HCT116 (cell line): ENCODE results near the gene FCRL3.

Experiments used
- EZH2 ChIP-seq: fragments of 200-600 bp; sonication (generic); IDR thresholded peaks from 2 replicates; pipeline ENCODE4 v1.6.1; 2017; ENCODE audit warnings: antibody characterized with exemption, mixed run types
- POLR2AphosphoS5 ChIP-seq: IDR thresholded peaks from 2 replicates; pipeline ENCODE4 v1.6.1; 2011; ENCODE audit warnings: mild to moderate bottlenecking, low read depth, low read length, moderate library complexity
- RAD21 ChIP-seq: IDR thresholded peaks from 2 replicates; pipeline ENCODE4 v1.6.1; 2012; ENCODE audit warnings: low read depth, mild to moderate bottlenecking
- SRF ChIP-seq: IDR thresholded peaks from 2 replicates; pipeline ENCODE4 v1.6.1; 2012; ENCODE audit warnings: low read depth
- TF ChIP-seq, protein P1 (sequence below), 3 experiments: fragments of 200-600 bp in 1 of 3; sonication (generic) in 1 of 3; IDR thresholded peaks in 2 of 3; conservative IDR thresholded peaks in 1 of 3; 2 replicates each; pipeline ENCODE4 v1.5.1; 2012 to 2017; ENCODE audit warnings: low read depth in 2 of 3, low read length in 2 of 3, antibody characterized with exemption in 1 of 3, borderline replicate concordance in 1 of 3, control low read depth in 1 of 3, mild to moderate bottlenecking in 1 of 3, mixed read lengths in 1 of 3, mixed run types in 1 of 3, moderate library complexity in 1 of 3; ENCODE audit not compliant: insufficient read depth in 1 of 3
- TF ChIP-seq, protein P2 (sequence below): IDR thresholded peaks from 2 replicates; pipeline ENCODE4 v1.6.1; 2012; ENCODE audit warnings: low read depth
- TF ChIP-seq, protein P3 (sequence below): IDR thresholded peaks from 2 replicates; pipeline ENCODE4 v1.6.1; 2012

DNA sequence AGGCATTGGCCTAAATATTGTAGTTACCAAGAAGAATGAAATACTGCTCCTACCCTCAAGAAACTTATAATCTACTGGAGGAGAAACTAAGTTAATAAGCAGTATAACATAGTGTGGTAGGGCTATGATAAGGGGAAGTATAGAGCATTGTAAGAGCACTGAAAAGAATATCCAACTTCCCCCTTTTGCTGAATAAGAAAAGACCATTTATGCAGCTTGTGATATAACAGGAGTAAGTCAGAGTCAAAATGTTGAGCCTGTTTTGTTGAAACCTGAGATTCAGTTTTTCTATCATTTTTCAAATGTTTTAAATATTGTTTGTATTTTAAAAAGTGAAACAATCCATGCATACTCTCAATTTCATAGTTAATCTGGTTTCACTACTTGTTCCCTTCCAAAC is 54.4 kb downstream of the FCRL3 start:
- TF ChIP-seq RAD21 (no peak), POLR2AphosphoS5 (no peak), SRF (no peak), EZH2 (no peak)
- TF ChIP-seq, protein P1, sequence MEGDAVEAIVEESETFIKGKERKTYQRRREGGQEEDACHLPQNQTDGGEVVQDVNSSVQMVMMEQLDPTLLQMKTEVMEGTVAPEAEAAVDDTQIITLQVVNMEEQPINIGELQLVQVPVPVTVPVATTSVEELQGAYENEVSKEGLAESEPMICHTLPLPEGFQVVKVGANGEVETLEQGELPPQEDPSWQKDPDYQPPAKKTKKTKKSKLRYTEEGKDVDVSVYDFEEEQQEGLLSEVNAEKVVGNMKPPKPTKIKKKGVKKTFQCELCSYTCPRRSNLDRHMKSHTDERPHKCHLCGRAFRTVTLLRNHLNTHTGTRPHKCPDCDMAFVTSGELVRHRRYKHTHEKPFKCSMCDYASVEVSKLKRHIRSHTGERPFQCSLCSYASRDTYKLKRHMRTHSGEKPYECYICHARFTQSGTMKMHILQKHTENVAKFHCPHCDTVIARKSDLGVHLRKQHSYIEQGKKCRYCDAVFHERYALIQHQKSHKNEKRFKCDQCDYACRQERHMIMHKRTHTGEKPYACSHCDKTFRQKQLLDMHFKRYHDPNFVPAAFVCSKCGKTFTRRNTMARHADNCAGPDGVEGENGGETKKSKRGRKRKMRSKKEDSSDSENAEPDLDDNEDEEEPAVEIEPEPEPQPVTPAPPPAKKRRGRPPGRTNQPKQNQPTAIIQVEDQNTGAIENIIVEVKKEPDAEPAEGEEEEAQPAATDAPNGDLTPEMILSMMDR (IDR thresholded peaks at IDR 0.05 in 2 of 3, conservative IDR thresholded peaks at IDR 0.05 in 1 of 3; ENCODE audit: borderline replicate concordance in 1 of 3, insufficient read depth in 1 of 3, low read depth in 2 of 3, low read length in 2 of 3), result no peak
- TF ChIP-seq, protein P2, sequence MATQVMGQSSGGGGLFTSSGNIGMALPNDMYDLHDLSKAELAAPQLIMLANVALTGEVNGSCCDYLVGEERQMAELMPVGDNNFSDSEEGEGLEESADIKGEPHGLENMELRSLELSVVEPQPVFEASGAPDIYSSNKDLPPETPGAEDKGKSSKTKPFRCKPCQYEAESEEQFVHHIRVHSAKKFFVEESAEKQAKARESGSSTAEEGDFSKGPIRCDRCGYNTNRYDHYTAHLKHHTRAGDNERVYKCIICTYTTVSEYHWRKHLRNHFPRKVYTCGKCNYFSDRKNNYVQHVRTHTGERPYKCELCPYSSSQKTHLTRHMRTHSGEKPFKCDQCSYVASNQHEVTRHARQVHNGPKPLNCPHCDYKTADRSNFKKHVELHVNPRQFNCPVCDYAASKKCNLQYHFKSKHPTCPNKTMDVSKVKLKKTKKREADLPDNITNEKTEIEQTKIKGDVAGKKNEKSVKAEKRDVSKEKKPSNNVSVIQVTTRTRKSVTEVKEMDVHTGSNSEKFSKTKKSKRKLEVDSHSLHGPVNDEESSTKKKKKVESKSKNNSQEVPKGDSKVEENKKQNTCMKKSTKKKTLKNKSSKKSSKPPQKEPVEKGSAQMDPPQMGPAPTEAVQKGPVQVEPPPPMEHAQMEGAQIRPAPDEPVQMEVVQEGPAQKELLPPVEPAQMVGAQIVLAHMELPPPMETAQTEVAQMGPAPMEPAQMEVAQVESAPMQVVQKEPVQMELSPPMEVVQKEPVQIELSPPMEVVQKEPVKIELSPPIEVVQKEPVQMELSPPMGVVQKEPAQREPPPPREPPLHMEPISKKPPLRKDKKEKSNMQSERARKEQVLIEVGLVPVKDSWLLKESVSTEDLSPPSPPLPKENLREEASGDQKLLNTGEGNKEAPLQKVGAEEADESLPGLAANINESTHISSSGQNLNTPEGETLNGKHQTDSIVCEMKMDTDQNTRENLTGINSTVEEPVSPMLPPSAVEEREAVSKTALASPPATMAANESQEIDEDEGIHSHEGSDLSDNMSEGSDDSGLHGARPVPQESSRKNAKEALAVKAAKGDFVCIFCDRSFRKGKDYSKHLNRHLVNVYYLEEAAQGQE, result no peak
- TF ChIP-seq, protein P3, sequence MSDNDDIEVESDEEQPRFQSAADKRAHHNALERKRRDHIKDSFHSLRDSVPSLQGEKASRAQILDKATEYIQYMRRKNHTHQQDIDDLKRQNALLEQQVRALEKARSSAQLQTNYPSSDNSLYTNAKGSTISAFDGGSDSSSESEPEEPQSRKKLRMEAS, result no peak
